GM18909 (cell line): ENCODE results near the gene SLC11A2.
A peak's percentile ranks its signal among the peaks of the same experiment; 100 is the strongest.
"Not testable (repeated sequence)": the region's sequence is repeated elsewhere in the genome, so short reads cannot be mapped to it uniquely, and the experiment has no call there.

Experiments used
- ATAC-seq: cut with Tn5 transposase; IDR thresholded peaks from one replicate; pipeline ENCODE4 v1.9.1; 2021; ENCODE audit warnings: mild to moderate bottlenecking; ENCODE audit not compliant: unreplicated experiment, poor library complexity

The SLC11A2 gene

DNA sequence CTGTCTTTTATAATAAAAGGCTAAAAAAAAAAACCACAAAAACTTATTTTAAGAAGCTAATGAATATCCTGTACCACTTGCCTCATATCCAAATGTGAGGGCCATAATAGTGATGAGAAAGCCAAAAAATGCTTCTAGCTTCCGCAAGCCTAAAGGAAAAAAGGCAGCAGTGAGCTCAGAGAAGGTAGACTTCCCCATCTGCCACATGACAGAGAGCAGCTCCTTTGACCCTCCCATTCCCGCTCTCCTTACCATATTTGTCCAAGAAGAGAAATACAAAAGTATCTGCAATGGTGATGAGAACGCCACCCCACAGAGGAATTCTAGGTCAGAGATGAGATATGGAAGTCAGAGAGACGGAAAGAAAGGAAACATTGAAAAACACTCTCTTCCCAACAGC, 27.1 kb downstream of the SLC11A2 start:
- no peak for ATAC-seq

DNA sequence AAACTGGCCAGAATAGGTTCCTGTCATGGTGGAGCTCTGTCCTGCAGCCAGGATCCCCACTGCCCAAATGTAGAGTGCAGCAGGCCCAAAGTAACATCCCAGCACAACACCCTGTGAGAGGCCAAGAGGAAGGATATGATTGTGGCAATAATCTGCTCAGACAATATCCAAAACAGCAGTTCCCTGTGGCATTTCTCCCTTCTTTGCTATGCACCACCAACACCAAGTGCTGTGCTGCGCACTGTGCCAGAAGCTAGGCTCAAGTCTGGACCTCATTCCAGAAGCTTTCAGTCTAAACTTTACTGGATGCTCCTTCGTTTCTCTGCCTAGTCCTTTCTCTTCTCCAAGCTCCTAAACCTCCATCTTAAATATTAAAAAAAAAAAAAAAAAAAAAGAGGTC, 33.4 kb downstream of the SLC11A2 start:
- ATAC-seq, result no peak

DNA sequence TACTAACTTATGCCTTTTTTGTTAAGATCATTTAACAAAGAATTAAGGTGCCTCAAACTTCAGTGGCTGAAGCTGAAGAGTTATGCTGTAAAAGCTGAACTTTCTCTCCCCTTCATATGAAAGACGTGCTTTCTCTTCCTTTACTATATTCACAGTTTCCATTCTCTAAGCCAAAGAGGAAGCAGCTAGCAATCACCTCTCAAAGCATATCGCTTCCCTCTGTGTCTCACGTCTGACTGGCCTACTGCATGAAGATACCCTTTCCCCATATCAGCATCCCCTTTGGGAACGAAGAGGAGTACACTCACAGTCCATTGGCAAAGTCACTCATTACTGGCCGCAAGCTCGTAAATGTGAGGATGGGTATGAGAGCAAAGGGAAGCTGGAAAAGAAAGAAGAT, 34.9 kb downstream of the SLC11A2 start:
- ATAC-seq, result no peak

DNA sequence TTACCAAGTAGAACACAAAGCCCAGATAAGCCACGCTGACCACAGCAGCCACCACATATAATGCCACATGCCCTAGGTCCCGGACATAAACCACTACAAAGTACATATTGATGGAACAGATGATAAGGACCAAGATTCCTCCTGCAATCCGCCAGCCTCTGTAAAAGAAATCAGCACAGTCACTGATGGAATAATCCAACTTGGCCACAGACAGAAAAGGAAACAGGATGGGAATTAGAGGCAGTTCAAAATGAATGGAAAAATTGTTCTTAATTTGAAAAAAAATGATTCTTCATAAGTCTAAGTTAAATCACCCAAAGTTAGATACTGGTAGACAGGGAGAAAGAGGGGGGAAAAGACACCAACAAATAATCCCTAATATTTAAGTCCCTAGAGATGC, 35.4 kb downstream of the SLC11A2 start:
- no peak for ATAC-seq

DNA sequence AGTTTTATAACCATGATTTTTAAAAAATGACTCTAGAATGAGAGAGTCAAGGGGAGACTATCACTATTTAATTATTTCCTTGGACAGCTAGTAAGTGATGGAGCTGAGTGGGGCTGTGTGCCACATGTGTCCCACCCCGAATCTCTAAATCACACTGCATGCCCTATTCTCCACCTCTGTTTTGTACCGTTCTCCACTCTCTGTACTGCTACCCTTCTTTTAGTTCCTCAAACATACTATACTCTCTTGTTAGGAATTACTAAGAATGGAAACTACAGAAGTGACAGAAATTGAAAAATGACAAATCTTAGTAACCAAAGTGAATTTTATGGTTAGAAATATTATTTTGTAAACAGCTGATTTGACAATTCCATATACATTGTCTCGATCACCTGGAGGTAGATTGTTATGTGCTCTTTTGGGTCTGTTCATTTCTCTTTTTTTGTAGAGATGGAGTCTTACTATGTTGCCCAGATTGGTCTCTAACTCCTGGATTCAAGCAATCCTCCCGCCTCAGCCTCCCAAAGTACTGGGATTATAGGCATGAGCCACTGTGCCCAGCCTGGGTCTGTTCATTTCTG, 35.9 kb downstream of the SLC11A2 start:
- ATAC-seq, result no peak

DNA sequence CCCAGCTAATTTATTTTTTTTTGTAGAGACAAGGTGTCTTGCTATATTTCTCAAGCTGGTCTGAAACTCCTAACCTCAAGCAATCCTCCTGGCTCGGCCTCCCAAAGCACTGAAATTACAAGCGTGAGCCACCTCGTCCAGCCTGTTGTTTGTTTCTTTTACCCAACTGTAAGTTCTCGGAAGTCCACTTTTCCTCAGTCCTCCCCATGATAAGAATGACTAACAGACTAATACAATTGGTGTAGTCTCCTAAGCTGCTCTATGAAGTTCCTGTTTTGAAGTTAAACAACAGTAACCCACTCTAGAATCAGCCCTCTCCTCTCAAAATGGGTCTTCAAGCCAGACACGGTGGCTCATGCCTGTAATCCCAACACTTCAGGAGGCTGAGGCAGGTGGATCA, 37.3 kb downstream of the SLC11A2 start:
- ATAC-seq, result no peak

DNA sequence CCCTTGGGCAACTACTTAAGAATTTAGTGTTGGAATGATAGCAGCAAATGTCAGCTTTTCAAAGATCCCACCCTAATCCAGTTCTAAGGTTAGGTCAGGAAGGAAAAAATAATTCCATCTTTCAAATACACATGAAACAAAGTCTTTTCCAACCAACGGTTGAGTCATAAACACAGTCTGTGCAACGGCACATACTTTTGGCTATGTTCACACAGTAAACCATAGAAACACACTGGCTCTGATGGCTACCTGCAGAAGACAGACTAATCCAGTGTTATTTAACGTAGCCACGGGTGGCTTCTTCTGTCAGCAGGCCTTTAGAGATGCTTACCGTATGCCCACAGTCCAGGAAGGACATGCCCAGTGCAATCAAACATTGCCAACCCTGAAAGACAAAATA, 38.1 kb downstream of the SLC11A2 start:
- ATAC-seq, result no peak

DNA sequence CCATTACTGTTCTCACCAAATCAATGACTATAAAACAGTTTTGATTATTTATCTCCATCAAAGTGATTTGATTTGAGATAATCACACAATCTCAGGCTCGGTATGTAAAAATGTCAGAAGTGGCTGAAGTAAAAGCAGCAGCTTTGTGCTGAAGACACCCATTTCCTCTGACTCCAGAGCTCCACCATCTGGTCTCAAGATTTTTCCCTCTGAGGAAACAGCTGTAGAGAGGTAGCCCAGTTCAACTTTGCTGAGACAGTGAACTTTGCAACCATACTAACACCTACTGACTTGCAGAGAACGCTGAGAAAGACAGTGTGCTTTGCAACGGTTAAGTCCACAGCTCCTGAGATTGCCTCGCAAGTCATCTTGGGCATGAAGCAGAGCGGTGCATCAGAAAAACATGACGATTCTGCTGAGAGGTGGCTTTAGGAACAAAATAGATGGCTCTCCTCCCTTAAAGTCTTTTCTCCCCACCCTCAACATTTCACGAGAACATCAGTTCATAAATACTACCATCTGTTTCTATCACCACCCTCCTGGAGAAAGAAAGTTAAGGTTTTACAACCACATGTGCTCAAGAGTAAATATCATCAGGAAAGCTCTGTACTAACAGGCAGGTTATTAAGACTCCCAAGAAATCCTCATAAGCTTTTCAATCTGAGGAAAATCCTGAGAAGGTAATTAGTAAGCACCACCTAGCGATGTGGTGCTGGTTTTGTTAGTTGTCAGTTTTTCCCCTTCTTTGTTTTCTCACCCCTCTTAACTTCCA, 39.0 kb downstream of the SLC11A2 start:
- no peak for ATAC-seq

DNA sequence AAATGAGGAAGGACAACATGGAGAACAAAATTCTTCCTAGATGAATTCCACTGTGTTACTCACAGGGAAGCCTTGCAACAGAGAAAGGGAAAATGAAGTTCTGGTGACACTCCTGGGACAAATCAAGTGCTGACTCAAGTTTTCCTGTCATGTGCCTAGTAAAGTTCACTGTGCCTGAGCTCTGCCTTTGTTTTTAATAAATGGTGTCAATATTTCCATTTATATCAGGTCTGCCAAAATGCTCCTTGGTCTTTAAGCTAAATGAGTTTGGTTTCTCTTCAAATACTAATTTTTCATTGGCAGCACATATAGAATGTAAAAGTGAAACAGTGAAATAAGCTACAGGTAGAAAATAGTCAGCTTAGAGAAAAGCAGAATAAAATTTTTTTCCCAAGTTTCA, 40.9 kb downstream of the SLC11A2 start:
- ATAC-seq, result no peak

DNA sequence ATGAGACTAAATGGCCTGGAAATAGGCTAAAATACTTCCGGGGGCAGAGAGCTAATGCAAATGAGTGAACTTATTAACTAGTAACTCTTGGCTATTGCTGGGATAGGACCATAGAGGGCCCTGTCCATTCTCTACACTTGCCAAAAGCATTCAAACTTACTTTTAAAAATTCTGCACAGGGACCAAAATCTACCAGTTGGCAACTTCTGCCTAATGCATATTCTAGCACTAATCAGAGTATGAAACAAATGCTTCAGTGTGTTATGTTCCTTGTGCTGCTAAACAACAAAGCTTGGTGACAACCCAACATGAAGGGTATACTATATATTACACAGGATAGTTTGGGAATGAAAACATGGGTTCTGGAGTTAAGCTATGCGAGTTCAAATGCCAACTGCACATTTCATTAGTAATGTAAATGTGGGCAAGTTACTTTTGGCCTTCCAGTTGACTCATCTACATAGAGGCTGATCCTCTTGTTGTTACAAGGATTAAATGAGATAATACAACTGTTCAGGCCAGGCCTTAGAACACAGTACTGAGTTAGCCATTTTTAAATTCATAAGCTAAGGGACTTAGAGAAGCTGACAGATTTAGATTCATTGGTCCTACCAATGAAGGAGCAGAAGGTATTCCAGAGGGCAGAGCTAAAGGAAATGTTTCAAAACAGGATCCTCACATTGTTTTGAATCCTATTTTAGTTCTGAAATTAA, 41.4 kb downstream of the SLC11A2 start:
- ATAC-seq, result no peak

DNA sequence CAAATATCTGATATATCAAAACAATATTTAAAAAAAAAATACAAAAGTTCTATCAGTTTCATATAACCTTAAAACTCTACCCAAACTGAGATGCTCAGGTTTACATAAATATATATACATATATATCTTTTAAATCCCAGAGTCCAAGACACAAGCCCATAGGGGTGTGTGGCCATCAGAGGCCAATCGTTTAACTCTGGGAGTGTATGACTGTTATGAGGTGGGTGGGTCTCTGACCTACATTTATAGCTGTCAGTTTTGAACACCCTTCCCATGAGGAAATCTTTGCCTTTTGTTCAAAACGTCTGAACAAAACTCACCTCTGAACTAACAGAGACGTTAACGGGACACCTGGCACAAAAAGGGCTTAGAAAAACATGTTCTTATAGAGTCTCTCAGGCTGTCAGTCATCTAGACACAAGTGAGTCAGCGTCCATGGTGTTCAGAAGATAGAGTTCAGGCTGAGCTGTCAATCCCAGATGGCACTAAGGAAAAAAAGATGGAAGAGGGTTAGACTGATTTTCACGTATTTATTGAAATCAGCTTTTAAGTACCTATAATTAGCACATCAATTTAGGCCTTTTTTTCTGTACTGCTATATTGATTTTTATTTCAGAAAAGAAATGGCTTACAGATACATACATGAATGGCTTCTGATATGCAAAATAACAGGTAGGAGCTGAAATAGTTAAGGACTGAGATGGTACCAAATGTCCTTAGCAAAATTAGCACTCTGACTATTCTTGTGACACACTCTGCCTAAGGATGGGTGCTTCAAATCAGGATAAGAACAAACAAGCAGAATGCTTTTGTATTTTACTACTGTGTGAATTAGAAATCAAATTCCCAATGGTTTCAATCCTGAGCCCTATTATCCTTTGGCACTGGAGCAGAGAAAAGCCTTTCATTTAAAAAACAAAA, 44.6 kb downstream of the SLC11A2 start:
- no peak for ATAC-seq

DNA sequence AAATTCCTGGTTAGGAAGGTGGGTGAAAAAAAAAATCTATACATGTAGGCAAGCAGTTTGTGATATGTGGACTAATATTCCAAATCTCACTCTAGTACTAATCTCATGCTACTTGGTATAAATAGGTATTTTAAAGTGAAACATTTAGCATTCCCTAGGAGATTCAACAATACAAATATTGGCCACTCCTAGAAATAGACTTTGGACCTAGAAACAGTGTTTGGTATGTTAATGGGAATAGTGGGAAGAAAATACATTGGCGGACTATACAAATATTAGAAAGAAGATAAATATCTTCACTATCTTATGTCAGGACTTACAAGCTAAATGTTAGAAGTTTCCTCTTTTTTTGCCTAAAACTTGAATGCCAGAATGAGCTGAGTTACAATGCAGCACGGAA, 45.6 kb downstream of the SLC11A2 start:
- no peak for ATAC-seq

DNA sequence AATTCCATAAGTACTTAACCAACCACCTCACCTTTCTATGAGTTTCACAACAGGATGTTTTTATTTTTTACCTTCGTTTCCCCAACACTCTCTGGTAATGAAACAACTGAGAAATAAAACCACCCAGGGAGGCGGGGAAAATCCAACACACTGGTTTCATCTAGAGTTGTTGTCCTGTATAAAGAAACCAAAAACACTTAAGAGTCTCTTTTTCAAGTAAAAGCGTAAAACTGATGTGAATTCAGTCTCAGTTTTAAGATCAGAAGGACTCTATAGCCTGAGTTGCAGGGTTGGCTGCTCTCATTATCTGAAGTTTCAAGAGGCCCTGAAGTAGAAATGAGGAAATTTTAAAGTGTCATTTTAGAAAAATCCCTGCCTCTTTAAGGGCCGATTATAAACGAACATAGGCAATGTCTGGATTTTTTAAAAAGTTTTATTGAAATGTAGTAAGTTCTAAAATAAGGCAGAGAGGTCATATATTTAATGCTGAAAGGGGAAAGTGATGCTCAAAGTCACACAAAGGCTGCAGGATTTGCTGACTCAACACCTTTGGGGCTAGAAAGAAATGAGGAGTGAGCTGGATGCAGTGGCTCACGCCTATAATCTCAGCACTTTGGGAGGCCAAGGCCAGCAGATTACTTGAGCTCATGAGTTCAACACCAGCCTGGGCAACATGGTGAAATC, 46.7 kb downstream of the SLC11A2 start:
- peak; percentile 63 for ATAC-seq

DNA sequence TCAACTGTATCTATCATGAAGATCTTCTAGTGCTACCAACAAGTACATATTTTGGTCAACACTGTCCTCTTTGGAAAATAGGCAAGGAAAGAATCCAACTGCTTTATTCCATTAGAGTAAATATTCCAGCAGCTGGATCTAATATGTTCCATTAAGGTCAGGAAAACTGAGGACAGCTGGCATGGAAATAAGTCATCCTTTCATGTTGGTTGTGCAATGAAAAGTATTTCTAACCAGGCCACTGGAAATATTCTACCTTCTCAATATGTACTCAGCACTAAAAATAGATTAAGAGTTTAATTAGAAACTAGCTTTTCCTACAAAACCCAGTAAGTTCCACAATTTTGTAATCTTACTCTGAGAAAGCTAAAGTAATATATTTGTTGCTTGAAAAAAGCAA, 54.2 kb downstream of the SLC11A2 start:
- ATAC-seq, result no peak

DNA sequence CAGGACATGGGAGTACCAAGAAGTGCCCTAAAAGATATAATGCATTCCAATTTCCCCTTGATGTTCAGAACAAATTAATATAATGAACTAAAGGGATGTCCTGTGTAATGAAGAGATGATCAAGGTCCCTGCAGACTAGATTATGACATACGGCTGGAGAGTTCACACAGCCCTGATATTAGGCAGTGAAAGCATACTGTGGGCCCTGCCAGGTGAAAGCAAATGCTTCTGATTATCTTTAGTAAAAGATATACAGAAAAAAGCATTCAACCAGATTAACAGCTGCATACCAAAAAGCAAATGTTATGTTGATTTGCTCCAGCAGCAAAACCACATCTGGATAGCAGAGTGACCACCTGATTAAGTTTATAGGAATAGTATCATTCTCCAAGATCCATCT, 61.8 kb downstream of the SLC11A2 start:
- no peak for ATAC-seq

DNA sequence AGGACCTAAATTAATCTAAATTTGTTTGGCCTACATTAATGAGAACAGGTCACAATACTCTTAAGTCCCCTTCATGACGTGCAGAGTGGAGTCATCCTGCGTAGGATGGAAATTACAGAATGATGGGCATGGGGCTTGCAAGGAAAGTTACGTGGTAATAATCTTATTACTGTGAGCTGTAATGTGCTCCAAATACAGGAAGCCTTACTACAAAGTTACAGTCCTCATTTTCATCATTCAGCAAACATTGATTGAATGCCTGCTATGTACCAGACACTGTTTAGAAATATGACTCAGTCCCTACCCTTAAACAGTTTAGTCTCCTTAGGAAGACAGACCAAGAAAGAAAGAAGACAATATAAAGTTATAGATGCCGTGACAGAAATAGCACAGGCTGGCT, 64.5 kb downstream of the SLC11A2 start:
- no peak for ATAC-seq

DNA sequence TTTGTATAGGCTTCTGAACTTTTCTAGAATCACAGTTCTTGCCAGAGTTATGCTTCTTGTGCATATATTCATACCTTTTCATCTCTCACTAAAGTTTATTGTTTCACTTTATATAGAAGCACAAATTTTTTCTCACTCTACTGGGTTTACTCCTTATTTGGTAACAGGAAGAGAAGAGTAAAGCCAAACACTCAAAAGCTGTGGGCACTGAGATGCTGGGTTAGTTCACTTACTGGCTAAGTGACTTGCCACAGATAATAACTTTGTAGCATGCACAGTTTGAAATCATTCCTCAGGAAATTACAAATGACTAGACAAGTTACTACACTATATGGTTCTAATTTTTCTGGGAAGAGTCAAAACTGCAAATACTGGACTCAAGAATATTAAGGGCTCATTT, 66.1 kb downstream of the SLC11A2 start:
- ATAC-seq, result no peak

DNA sequence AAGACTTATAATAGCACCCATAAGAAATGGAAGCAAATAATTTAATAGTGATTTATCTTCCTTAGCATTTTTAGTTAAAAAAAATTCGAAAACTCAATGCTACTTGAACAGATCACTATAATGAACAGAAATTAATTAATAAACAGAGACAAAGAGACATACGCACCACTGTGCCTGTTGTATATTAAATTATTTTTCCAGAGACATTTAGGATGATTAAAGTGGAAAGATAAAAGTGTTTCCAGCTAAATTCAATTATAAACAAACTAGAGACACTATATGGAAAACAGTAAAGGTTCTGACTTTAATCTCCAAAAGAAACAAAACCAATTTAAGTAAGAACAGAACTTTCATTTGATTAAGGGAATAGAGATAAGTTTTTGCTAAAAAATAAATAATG, 70.5 kb downstream of the SLC11A2 start:
- no peak for ATAC-seq

DNA sequence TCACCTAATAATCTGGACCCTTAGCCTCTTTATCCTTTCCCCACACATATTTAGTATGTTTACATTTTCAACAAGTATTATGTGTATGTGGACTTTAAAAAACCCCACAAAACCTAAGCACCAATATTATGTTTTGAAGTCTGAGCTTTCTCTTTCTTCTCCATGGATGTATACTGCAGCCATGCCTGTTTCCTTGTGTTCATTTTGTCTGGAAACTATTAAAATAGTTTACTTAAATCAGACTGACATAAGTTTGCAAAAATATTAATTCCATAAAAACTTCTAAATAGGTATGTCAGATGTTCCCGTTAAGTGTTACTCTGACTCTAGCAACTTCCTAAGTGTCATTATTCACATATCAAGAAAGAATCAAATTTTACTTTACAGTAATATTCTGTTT, 70.9 kb downstream of the SLC11A2 start:
- no peak for ATAC-seq

DNA sequence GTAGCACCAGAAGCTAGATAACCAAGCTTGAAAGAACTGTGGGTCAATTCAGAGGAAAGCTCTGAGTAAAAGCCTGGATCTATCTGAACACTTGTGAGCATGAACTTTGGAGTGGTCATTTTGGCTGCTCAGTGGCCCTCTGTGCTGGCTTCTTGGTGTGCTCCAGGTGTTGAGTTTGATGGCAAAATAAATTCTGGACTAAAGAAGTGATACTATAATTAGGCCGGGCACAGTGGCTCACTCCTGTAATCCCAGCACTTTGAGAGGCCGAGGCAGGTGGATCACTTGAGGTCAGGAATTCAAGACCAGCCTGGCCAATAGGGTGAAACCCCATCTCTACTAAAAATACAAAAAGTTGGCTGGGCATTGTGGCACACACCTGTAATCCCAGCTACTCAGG, 71.4 kb downstream of the SLC11A2 start:
- not testable (repeated sequence) for ATAC-seq
